ENCODE data around the gene ACRBP.

ACRBP gene

DNA sequence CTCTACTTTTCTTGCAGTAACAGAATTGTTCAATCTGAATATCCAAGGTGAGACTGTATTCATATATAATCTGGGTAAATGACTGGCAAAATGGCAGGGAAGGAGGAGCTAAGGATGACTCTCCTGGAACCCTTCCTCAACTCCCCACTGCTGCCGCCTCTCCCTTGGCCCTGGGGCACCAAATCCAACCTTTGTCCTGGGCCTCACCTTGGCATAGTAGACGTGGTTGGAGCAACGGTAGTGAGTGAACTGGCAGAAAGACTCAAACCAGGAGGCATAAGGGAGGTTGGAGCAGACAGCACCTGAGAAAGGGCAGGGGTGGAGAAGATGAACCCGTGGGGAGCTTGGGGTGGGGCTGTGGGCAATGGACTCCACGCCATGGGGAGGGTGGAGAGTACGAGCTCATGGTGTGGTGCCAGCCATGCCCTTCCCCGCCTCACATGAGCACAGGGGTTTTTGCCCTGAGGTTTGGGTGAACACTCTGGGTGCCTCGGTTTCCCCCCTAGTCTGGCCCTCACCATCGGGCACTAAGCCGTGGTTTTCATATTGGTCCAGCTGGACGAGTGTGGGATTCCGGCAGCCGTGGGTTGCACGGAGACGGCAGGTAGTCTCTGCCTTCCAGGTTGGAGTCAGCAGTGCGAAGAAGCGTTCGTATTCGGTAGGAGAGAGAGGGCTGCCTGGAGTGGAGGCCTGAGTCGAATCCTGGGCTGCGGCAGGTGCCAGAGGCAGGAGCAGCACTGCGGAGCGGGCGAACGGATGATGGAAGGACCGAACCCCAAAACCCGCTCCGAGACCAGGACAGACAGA, 753 bp downstream of the ACRBP start:
- DNase-seq (ENCODE audit: low read depth): no peak

DNA sequence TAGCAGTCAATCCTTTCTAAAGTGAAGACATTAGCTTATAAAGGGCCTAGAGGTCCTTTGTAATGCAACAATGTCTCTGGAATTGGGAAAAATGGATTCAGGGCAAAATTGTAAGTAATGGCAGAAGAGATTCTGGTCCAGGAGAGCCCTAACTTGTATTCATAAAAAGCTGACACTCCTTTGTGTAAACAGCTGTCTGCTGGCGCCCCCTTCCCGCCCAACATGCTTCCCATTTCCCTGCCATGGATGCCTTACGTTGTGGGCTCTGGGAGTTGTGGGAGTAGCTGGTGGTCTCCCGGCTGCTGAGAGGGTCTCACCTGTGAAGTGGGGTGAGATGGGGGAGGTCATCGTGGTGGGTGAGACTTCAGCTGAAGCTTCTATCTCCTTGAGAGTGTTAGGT, 2.3 kb downstream of the ACRBP start:
- DNase-seq (ENCODE audit: low read depth): no peak

DNA sequence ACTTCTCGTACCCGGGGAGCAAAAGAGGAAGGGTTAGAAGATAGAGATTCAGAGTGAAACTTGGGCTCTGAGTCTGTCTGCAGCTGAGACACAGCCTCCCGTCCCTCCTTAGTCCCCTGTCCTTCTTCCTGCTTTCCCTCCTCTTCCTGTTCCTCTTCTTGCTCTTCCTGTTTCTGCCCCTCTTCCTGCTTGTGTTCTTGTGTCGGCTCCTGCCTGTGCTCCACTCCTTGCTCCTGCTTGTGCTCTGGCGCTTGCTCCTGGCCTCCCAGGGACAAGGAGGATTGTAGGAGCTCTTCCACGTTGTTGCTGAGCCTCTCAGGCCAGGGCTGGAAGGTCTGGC, 3.0 kb downstream of the ACRBP start:
- DNase-seq (ENCODE audit: low read depth): no peak

DNA sequence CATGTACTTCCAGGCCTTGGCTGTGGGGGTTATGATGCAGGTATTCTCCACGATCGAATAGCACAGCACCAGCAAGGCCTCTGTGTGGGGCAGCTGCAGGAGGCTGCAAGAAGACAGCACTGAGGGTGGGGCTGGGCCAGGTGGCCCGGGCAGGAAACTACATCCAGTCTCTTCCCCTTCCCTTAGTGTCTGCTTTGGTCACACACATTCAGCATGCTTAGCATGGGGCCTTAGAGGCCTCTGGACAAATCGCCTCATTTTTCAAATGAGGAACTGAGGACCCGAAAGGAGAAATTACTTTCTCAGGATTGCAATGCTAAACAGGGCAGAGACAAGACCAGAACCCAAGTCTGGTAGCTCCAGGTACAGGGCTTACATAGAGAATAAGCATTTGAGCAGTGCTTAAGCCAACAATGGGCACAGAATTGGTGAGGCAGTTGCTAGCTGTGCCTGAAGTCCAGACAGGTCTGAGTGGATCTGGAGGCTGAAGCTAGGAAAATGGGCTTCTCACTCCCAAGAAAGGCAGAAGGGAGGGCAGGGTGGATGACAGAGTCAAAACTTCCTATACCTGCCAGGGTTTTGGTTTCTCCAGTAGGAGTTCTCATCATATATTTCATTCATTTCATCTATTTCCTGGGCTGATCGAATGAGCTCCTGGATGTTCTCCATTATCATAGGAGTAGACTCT, 3.5 kb downstream of the ACRBP start:
- no peak for DNase-seq (ENCODE audit: low read depth)

DNA sequence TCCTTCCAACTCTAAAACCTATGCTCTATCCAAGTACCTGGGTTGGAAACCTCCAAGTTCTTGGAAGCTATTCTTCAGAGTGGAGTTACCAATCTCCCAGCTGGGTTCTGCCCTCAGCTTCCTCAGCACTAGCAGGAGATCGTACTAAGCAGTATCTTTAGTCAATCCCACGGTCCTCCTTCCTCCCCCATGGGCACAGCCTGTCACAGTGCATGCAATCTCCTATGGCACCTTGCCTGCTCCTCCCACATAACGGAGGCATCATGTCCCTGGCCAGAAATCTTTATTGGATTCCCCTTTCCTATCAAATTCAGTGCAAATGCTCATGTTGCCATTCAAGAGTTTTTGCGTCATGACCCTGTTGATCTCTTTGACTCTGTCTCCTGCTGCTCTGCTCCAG, 6.1 kb downstream of the ACRBP start:
- DNase-seq (ENCODE audit: low read depth): no peak

DNA sequence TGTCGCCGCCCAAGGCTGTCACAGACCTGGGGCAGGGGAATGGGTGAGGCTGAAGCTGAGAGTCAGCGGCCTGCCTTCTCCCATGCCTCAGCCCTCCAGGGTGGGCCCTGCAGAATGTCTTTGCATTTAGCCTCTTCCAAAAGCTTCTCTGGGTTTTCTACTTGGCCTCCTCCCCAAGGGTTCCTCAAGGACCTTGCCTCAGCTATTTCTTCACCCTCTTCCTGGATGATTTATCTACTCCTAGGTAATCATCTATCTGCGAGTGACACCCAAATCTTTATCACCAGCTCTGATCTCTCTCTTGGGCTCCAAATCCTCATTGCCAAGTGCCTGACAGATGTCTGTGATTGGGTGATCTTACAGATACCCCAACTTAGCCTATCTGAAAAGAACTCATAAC, 6.7 kb downstream of the ACRBP start:
- no peak for DNase-seq (ENCODE audit: low read depth)

DNA sequence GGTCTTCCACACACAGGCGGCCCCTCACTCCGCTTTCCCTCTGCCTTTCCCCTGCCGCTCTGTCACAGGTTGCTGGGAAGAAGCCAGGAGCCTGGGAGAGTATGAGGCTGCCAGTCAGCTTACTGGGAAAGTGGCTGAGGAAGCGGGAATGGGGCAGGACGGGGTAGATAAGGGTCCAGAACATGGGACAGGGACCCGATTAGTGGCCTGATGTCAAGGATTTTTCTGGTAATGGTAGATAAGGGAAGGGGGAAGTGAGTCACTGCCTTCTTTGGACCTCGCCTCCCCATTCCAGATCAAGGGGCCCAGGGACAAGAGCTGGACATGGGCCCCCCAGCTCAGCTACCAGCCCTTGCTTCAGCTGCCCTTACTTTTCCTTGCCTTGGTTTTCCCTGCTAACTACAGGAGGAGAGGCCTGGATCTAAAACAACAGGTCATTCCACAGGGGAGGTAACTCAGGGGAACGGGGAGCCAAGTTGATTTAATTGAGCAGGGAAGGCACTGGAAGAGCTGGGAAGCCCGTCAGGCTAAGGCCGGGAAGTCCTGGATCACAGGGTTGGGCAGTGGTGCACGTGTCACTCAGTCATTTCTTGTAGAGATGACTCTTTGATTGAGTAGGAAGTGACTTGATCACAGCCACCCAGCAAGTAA, 8.0 kb downstream of the ACRBP start:
- no peak for DNase-seq (ENCODE audit: low read depth)

DNA sequence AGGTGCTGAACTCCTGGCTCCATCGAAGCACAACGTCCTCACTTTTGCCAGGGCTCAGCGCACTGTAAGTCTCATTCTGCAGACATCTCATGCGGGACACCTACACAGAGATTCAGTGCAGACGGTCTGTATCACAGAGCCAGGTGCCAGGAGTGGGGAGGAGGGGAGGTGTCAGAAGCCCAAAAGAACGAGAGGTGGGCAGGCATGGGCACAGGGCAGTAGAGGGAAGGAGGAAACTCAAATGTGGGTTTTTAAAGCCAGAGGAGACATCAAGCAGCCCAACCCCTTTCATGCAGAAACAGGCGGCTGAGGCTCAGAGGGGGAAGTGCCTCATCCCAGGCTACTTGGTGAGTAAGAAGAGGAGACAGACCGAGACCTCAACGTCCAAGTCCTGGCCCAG, 8.9 kb downstream of the ACRBP start:
- DNase-seq (ENCODE audit: low read depth): no peak

DNA sequence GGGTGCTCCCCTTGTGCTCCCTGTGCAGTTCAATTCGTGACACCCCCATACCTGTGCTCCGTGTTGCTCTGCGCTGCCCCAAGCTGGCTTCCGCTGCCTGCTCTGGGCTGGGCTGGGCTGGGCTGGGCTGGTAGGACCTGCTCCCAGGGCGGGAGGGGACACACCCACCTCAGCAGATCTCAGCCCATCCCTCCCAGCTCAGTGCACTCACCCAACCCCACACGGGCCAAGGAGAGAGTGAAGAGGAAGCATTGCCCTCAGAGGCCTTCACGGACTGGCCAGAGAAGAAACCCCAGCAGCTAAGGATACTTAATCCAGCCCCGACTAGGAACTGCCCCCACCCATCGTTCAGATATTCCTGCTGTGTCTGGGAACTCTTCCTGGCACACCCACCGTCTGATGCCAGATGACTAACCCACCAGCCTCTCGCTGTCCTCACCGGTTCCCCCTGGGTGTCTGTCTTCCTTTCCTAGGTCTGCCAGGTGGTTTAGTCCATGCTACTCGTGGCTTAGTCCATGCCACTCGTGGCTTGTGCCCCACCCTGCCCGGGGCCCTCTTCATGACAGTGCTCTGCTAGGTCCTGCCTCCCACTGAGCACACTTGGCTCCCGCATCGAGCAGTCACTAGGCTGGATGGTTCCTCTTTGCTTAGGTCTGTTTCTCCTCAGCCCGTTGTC, 11.2 kb downstream of the ACRBP start, which contains the start of gene LPAR5:
LPAR5 (minus strand) TSS at position 104 of the 676 bp plus-strand sequence. CDS start 14,711 bp downstream, outside the sequence.
- no peak for DNase-seq (ENCODE audit: low read depth)

DNA sequence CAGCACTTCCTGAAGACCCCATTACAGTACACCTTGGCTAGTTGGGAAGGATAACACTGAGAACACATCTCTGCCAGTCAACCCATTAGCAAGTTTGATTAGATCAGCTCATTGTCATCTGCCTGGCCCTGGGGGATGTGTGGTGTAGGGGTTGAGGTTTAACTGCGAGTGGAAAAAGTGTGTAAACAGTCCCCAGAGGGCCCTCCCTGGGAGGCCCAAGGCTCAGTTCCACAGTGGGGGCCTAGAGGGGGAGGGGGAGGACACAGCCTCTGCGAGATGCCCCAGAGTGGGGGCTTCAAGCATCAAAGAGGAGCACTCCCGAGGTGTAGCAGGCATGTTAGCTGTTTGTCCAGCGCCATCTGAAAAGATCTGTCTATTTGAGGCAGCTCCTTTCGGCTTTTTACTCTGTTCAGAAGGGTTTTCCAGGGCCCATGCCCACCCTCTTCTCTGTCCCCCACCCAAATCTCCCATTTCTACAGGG, 11.8 kb downstream of the ACRBP start:
- DNase-seq (ENCODE audit: low read depth): no peak

DNA sequence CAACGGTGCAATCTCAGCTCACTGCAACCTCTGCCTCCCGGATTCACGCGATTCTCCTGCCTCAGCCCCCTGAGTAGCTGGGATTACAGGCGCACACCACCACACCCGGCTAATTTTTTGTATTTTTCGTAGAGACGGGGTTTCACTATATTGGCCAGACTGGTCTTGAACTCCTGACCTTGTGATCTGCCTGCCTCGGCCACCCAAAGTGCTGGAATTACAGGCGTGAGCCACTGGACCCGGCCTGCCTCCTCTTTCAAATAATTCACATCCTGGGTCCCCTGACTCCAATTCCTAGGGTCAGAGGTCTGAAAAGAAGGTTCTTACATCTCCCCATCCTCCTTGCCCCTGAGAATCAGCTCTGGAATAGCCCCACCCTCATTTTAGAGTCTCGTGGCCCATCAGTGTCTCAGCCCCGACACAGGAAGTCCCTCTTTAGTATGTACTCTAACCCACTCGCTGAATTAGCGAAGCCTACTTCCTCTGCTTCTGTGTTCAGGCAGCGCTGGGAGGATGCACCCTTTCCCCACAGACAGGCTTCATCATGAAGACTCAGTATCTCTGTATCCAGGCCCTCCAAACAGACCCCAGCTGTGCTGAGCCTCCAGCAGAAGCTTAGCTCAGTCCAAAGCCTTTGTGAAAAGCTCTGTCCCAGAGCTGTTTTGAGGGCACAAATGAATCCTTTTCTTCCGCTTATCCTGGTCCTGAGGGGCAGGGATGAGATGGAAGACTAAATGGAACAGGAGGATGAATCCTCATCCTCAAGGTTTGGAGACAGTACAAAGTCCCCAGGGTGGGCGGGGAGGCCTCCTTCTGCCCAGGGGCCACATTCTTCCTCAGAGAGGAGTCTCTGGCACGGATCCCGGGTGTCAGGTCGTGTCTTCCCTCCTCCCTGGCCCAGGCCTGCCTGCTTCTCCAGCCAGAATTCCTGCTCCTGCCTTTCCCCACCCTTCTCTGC, 14.9 kb downstream of the ACRBP start:
- no peak for DNase-seq (ENCODE audit: low read depth)

DNA sequence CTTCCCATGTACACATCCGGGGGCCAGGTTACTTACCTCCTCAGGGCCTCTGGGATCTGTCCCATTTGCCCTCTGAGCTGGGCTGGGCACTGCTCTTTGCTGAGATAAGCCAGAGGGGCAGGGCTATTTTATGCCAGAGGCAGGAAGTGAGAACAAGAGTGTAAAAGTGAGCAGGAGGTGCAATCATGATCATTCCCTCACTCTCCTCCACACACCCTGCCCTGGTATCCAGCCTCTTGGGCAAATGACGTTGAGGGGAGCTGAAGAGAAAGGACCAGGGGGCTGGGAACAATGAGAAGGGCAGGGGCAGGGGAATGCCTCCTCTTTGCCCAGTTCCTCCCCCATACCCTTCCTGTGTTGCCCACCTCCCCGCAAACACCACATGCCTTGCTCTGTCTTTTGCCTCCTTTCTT, 15.7 kb downstream of the ACRBP start:
- no peak for DNase-seq (ENCODE audit: low read depth)

DNA sequence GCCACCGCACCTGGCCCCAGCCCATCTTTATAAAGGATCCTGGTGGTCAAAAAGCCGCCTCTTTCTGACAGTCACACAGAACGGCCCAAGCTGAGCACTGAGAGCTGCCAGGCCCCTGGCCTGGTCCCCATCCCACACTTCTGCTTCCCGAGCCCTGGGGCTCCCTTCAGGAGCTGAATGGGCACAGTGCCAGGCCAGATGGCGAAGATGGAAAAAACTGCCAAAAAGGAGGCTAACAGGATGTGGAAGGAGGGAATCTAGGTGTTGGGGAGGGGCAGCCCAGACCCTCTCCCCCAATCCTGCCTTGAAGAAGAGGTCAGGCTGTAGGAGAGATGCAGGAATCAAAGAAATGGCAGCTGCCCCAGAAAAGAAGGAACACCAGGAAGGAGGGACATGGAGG, 16.5 kb downstream of the ACRBP start:
- no peak for DNase-seq (ENCODE audit: low read depth)

DNA sequence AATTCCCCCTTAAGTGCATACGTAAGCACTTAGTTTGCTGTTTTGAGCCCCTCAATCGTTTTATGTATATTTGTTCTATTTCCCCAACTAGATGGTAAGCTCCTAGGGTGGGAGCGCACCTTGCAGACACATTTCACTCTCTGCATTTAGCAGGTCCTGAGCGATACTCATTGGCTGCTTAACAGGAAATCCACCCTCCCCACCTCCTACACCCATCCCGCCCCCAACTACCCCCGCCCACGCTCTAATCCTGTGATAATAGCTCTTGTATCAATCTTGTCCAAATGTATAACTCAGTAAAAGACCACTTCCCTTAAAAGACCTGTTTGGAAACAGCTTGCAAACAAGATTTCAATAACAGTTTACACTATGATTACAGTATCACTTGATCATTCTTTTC, 19.6 kb downstream of the ACRBP start:
- DNase-seq (ENCODE audit: low read depth): no peak

DNA sequence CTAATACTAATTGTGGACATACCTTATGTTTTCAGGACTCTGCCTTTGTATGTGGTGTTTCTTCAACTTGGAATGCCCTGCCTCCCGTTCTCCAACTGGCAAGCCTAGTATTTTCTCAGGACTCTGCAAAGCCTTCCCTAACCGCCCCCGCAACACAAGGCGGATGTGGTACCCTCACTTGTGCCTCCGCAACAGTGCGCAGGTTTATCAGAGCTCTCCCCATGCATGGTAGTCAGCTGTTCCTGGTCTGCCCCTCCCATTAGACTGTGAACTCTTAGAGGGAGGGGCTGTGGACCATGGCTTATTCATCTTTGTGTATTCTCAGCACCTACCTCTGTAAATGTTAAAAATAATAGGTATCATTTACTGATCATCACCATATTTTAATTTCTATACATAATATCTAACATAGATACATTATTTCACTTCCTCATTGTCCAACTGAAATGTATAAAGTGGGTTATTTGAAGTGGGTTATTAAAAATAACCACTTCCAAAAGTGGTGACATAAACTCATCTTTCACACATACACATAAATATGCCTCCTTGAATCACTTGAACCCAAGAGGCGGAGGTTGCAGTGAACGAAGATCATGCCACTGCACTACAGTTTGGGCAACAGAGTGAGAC, 20.5 kb downstream of the ACRBP start:
- no peak for DNase-seq (ENCODE audit: low read depth)

DNA sequence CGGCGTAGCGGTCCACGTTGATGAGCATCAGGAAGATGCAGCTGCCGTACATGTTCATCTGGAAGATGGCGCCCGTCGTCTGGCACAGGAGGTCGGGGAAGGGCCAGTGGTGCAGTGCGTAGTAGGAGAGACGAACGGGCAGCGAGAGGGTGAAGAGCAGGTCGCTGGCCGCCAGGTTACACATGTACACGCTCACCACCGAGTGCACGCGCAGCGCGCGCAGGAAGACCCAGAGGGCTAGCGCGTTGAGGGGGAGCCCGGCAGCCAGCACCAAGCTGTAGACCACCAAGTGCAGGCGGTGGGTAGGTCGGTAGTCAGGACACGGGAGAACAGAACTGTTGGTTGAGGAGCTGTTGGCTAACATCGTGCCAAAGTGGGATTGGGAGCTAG, 26.4 kb downstream of the ACRBP start:
- no peak for DNase-seq (ENCODE audit: low read depth)

DNA sequence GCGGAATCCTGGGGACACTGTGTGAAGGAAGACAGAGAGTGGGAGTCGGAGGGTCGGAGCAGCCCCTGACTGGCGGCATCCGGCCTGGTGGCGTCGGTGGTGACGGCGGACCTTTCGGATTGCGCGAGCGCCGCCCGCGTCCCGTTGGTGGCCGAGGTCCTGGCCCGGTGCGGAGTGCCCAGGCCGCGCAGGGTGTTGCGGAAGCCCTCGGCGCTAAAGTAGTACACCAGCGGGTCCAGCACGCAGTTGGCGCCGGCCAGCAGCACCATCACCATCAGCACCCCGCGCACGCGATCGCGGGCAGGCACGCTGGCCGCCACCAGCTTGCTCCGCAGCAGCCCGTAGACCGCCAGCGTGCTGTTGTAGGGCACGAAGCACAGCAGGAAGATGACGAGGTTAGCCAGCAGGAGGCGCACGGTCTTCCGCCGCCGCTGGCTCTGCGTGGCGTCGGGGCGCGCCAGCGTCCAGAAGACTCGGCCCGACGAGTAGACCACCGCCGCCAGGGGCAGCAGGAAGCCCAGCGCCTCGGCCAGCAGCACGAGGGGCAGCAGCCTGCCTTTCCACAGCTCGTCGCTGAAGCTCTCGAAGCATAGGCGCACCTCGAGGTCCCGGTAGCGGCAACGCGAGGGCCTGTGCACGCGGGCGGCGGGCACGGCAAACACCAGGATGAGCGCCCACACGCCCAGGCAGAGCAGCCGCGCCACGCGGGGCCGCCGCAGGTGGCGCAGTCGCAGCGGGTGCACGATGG, 26.9 kb downstream of the ACRBP start:
- DNase-seq (ENCODE audit: low read depth): no peak

DNA sequence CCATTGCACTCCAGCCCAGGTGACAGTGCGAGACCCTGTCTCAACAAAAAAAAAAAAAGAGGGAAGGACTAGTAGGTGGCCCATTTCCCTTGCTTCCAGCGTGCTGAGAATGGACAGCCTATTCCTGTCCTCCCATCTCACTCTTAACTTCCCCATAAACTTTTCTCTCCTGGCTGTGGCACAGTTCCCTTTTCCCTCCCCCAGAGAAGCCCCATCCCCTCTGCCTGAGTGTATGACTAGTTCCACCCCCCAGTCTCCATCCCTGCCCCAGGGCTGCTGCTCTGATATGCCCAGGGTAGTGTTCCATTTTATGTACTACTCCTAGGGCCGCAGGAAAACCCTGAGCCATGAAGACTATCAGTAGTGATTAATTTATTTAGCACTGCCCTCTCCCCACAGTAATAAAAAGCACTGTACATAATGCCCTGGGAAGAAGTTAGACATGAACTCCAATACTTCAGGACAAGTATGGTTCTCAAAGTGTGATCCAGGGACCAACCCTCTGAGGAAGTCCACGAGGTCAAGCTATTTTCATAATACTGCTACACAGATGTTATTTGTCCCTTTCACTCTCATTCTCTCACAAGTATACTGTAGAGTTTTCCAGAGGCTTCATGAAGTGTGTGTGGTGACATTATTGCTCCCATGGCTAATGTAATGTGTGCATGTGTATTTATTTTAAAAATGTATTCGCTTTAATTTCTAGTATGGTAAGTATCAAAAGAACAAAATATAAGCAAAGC, 28.6 kb downstream of the ACRBP start:
- no peak for DNase-seq (ENCODE audit: low read depth)

DNA sequence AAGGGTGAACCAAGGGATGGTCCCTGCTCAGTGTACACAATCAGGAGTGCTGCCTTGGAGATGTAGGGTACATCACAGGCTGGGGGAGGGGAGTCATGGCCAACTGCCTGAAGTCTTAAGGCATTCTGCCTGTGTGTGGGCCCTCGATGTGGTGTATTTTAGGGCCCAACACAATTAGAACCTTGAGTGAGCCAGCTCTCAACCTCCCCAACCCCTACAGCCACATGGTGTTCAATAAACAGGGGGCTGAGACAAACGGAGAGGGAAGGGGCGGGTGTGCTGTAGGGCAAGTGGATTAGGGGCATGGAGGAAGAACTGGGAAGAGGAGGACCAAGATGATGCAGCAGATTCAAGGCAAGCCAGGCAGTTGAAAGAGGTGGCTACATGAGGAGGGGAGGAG, 31.4 kb downstream of the ACRBP start:
- DNase-seq (ENCODE audit: low read depth): no peak

All from GM04504 (cell line).